Measurements from ENCODE around the gene LRCOL1. TPM values are rescaled to one million over a fixed set of nuclear protein-coding genes. Genes with fewer than 3 reads are reported as not detected.

Gene LRCOL1
- total RNA-seq, 1 donor from 2014 or later, result not detected

GRCh38 chr12:132653567-132654290 lies 43.3 kb upstream of the LRCOL1 start:
- H3K4me1 Mint-ChIP-seq (ENCODE audit: low read depth), result no peaks in the 10 kb centered on the region
- no peaks in the 10 kb centered on the region for H3K27me3 Mint-ChIP-seq (ENCODE audit: low read depth)
- DNase-seq (ENCODE audit: low spot score), result no peak
- H3K4me3 Mint-ChIP-seq (ENCODE audit: unreplicated experiment), result no peak overlapping the region
- TF ChIP-seq, protein P1, sequence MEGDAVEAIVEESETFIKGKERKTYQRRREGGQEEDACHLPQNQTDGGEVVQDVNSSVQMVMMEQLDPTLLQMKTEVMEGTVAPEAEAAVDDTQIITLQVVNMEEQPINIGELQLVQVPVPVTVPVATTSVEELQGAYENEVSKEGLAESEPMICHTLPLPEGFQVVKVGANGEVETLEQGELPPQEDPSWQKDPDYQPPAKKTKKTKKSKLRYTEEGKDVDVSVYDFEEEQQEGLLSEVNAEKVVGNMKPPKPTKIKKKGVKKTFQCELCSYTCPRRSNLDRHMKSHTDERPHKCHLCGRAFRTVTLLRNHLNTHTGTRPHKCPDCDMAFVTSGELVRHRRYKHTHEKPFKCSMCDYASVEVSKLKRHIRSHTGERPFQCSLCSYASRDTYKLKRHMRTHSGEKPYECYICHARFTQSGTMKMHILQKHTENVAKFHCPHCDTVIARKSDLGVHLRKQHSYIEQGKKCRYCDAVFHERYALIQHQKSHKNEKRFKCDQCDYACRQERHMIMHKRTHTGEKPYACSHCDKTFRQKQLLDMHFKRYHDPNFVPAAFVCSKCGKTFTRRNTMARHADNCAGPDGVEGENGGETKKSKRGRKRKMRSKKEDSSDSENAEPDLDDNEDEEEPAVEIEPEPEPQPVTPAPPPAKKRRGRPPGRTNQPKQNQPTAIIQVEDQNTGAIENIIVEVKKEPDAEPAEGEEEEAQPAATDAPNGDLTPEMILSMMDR (IDR thresholded peaks at IDR 0.05), result no peak
- no peaks in the 10 kb centered on the region for H3K9me3 Mint-ChIP-seq (ENCODE audit: low read depth)
- peaks cover 37% of the 10 kb centered on the region for H3K36me3 Mint-ChIP-seq (ENCODE audit: low read depth)
- no peak overlapping the region for H3K27ac Mint-ChIP-seq (ENCODE audit: unreplicated experiment)

GRCh38 chr12:132651444-132652100 lies 41.2 kb upstream of the LRCOL1 start:
- Mint-ChIP-seq H3K27me3 (ENCODE audit: low read depth) (no peaks in the 10 kb centered on the region), H3K36me3 (ENCODE audit: low read depth) (peaks cover 31% of the 10 kb centered on the region), H3K9me3 (ENCODE audit: low read depth) (no peaks in the 10 kb centered on the region), H3K4me1 (ENCODE audit: low read depth) (no peaks in the 10 kb centered on the region), H3K27ac (ENCODE audit: unreplicated experiment) (no peak overlapping the region), H3K4me3 (ENCODE audit: unreplicated experiment) (no peak overlapping the region)
- no peak for DNase-seq (ENCODE audit: low spot score)
- TF ChIP-seq, protein P1 (IDR thresholded peaks at IDR 0.05), result no peak

DNA sequence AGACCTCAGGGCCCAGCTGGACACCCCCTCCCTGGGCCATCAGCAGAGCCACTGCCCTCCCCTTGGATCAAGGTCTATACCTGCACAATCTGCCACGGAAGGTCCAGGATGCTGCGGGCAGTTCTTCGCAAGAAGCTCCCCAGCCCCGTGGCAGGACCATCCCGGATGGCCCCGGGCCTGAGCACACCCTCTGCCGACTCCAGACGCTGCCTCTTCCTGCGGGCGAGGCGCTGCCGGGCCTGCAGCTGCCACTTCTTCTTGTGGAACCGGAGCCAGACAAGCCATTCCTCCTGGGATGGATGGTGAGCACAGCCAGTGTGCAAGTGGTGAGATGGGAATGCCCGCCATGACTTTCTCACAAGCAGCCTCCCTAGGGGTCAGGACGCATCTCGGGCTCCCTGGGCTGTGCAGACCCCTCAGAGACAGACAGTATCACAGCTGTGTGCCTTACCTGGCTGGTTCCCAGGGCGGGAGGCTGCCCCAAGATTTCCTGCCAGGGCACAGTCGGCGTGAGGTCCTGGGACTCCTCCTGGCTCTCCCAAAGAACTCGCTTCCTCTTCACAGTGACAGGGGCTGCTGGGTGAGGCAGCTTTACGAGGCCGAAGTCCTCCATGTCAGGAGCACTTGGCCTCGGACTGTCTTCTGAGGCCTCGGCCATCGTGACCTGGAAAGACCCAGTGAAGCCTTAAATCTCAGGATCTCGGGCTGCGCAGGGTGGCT lies 39.0 kb upstream of the LRCOL1 start:
- Mint-ChIP-seq H3K27me3 (ENCODE audit: low read depth) (no peaks in the 10 kb centered on the region), H3K36me3 (ENCODE audit: low read depth) (peaks cover 32% of the 10 kb centered on the region), H3K9me3 (ENCODE audit: low read depth) (no peaks in the 10 kb centered on the region), H3K4me3 (ENCODE audit: unreplicated experiment) (no peak overlapping the region), H3K27ac (ENCODE audit: unreplicated experiment) (no peak overlapping the region), H3K4me1 (ENCODE audit: low read depth) (no peaks in the 10 kb centered on the region)
- DNase-seq (ENCODE audit: low spot score), result no peak
- TF ChIP-seq, protein P1 (IDR thresholded peaks at IDR 0.05), result no peak

DNA sequence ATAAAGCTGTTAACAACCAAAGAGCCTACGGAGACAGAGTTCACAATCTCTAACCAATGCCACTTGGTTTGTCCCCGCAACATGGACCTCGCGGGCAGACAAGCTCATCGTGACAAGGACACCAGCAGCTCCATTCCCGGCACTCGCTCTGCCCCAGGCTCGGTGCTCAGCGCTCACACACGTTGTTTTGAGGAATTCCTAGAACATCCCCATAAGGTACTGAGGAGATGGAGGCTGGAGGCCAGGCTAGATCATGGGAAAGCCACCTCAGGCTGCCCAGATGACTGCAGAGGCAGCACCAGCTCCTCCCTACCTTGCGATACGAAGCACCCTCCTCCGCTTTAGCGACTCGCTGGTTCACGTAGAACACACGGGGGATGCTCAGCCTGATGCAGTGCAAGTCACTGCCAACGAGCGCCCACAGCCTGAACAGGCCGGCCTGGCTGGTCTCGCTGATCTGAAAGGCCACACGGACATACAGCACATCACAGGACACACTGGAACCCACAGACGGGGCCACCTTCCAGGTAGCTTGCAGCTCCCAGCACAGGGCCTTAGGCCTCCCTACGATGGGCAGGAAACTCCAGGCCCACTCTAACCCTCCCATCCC lies 38.3 kb upstream of the LRCOL1 start:
- no peak overlapping the region for H3K27ac Mint-ChIP-seq (ENCODE audit: unreplicated experiment)

More for the DNA sequence above, 38.3 kb upstream of the LRCOL1 start:
- no peak for DNase-seq (ENCODE audit: low spot score)
- H3K9me3 Mint-ChIP-seq (ENCODE audit: low read depth), result no peaks in the 10 kb centered on the region
- TF ChIP-seq, protein P1 (IDR thresholded peaks at IDR 0.05), result no peak
- H3K4me1 Mint-ChIP-seq (ENCODE audit: low read depth), result no peaks in the 10 kb centered on the region
- no peaks in the 10 kb centered on the region for H3K27me3 Mint-ChIP-seq (ENCODE audit: low read depth)
- H3K36me3 Mint-ChIP-seq (ENCODE audit: low read depth), result peaks cover 28% of the 10 kb centered on the region
- no peak overlapping the region for H3K4me3 Mint-ChIP-seq (ENCODE audit: unreplicated experiment)
